HCT116 (cell line): Measurements from ENCODE around the gene TF.

ENCODE experiments used
- CTCF ChIP-seq, 3 experiments: fragments of 200-600 bp in 1 of 3; sonication (generic) in 1 of 3; IDR thresholded peaks in 2 of 3; conservative IDR thresholded peaks in 1 of 3; 2 replicates each; pipeline ENCODE4 v1.5.1; 2012 to 2017; ENCODE audit warnings: low read depth in 2 of 3, low read length in 2 of 3, antibody characterized with exemption in 1 of 3, borderline replicate concordance in 1 of 3, control low read depth in 1 of 3, mild to moderate bottlenecking in 1 of 3, mixed read lengths in 1 of 3, mixed run types in 1 of 3, moderate library complexity in 1 of 3; ENCODE audit not compliant: insufficient read depth in 1 of 3
- EGR1 ChIP-seq: IDR thresholded peaks from 2 replicates; pipeline ENCODE4 v1.6.1; 2012; ENCODE audit warnings: low read depth
- ELF1 ChIP-seq: IDR thresholded peaks from 2 replicates; pipeline ENCODE4 v1.6.1; 2012; ENCODE audit warnings: low read depth, borderline replicate concordance
- EZH2 ChIP-seq: fragments of 200-600 bp; sonication (generic); IDR thresholded peaks from 2 replicates; pipeline ENCODE4 v1.6.1; 2017; ENCODE audit warnings: antibody characterized with exemption, mixed run types
- EZH2phosphoT487 ChIP-seq: fragments of 200-600 bp; IDR thresholded peaks from 2 replicates; pipeline ENCODE4 v1.6.1; 2018; ENCODE audit warnings: antibody characterized with exemption, borderline replicate concordance
- FOSL1 ChIP-seq: IDR thresholded peaks from 2 replicates; pipeline ENCODE4 v1.6.1; 2012; ENCODE audit warnings: low read depth
- JUND ChIP-seq: IDR thresholded peaks from 2 replicates; pipeline ENCODE4 v1.6.1; 2012
- MAX ChIP-seq: IDR thresholded peaks from 2 replicates; pipeline ENCODE4 v1.6.1; 2012
- POLR2A ChIP-seq: IDR thresholded peaks from 2 replicates; pipeline ENCODE4 v1.7.0; 2011; ENCODE audit warnings: borderline replicate concordance; ENCODE audit not compliant: insufficient read depth, insufficient read length; ENCODE audit errors: extremely low read depth
- POLR2AphosphoS5 ChIP-seq: IDR thresholded peaks from 2 replicates; pipeline ENCODE4 v1.6.1; 2011; ENCODE audit warnings: mild to moderate bottlenecking, low read depth, low read length, moderate library complexity
- RAD21 ChIP-seq: IDR thresholded peaks from 2 replicates; pipeline ENCODE4 v1.6.1; 2012; ENCODE audit warnings: low read depth, mild to moderate bottlenecking
- REST ChIP-seq: IDR thresholded peaks from 2 replicates; pipeline ENCODE4 v1.6.1; 2012; ENCODE audit warnings: low read depth
- ZNF274 ChIP-seq: fragments of 200-500 bp; sonication (Bioruptor generic); IDR thresholded peaks from 2 replicates; pipeline ENCODE4 v1.6.1; 2014; ENCODE audit warnings: mild to moderate bottlenecking, low read depth, low read length, inconsistent platforms

- TF ChIP-seq EZH2 (no peak), MAX (no peak), CTCF (IDR thresholded peaks at IDR 0.05 in 2 of 3, conservative IDR thresholded peaks at IDR 0.05 in 1 of 3; ENCODE audit: borderline replicate concordance in 1 of 3, insufficient read depth in 1 of 3, low read depth in 2 of 3, low read length in 2 of 3) (no peak), RAD21 (no peak), FOSL1 (no peak), POLR2A (no peak), REST (no peak), ELF1 (no peak), POLR2AphosphoS5 (no peak), EZH2phosphoT487 (no peak), EGR1 (no peak), JUND (no peak), ZNF274 (no peak)
Observed at GRCh38 chr3:133799794-133800585, 53.8 kb downstream of the TF start.
